Activated T-helper 2 cell treated with anti-CD3 and anti-CD28 coated beads, Interferon-gamma antibody, Interleukin-2, Interleukin-4, amounts not matched to agents 10 μg/mL and 5 μg/mL and 100 μg/mL, durations not matched to agents 14 hours and 24 hours and 36 hours (primary cell): ENCODE measurements around the gene BIRC2. TPM values are rescaled to one million over a fixed set of nuclear protein-coding genes. Genes with fewer than 3 reads are reported as not detected.

Source experiments
- DNase-seq: peaks from one replicate; pipeline ENCODE4 v3.0.0; 2021; ENCODE audit warnings: low spot score
- H3K27ac Mint-ChIP-seq: one replicate; pipeline ENCODE4 v1.8.0; 2021; ENCODE audit warnings: mixed read lengths
- H3K27me3 Mint-ChIP-seq: one replicate; pipeline ENCODE4 v1.8.0; 2021; ENCODE audit warnings: low read depth, mixed read lengths
- H3K36me3 Mint-ChIP-seq: one replicate; pipeline ENCODE4 v1.8.0; 2021; ENCODE audit warnings: low read depth, mixed read lengths
- H3K4me1 Mint-ChIP-seq: one replicate; pipeline ENCODE4 v1.8.0; 2021; ENCODE audit warnings: low read depth, mixed read lengths
- H3K4me3 Mint-ChIP-seq: one replicate; pipeline ENCODE4 v1.8.0; 2021; ENCODE audit warnings: low read depth, mild to moderate bottlenecking, moderate library complexity, mixed read lengths
- H3K9me3 Mint-ChIP-seq: one replicate; pipeline ENCODE4 v1.8.0; 2021; ENCODE audit warnings: mixed read lengths
- intact Hi-C: fragments of 100-400 bp; cut with micrococcal nuclease; formaldehyde crosslinking; loops from one replicate; pipeline ENCODE4 v1.15.1; 2023
- total RNA-seq: library from RNA; stranded (reverse); gene quantifications from 2 replicates; pipeline ENCODE4 v1.2.3, GENCODE V29; 2022

Gene BIRC2
- total RNA-seq, 1 donor from 2014 or later, result 30.4 TPM

GRCh38 chr11:102385085-102386007 is 38.3 kb downstream of the BIRC2 start:
- no peak overlapping the region for H3K27ac Mint-ChIP-seq
- no peaks in the 10 kb centered on the region for H3K27me3 Mint-ChIP-seq
- peaks cover 55% of the 10 kb centered on the region for H3K36me3 Mint-ChIP-seq
- no peak for DNase-seq
- intact Hi-C loops, result no loop called here
- H3K9me3 Mint-ChIP-seq, result no peaks in the 10 kb centered on the region
- H3K4me1 Mint-ChIP-seq, result peaks cover 7% of the 10 kb centered on the region
- no peak overlapping the region for H3K4me3 Mint-ChIP-seq

- no peak overlapping the region for H3K4me3 Mint-ChIP-seq
- H3K27me3 Mint-ChIP-seq, result no peaks in the 10 kb centered on the region
- H3K4me1 Mint-ChIP-seq, result peaks cover 8% of the 10 kb centered on the region
- intact Hi-C loops, result no loop called here
- peaks cover 51% of the 10 kb centered on the region for H3K36me3 Mint-ChIP-seq
- H3K9me3 Mint-ChIP-seq, result no peaks in the 10 kb centered on the region
- DNase-seq, result no peak
- H3K27ac Mint-ChIP-seq, result no peak overlapping the region
Measured at GRCh38 chr11:102386136-102386734, 39.2 kb downstream of the BIRC2 start.

- Mint-ChIP-seq H3K36me3 (peaks cover 44% of the 10 kb centered on the region), H3K4me1 (peaks cover 8% of the 10 kb centered on the region), H3K27me3 (no peaks in the 10 kb centered on the region), H3K4me3 (no peak overlapping the region), H3K27ac (no peak overlapping the region), H3K9me3 (no peaks in the 10 kb centered on the region)
- no peak for DNase-seq
- intact Hi-C loops, result no loop called here
Measured at GRCh38 chr11:102387043-102387781, 40.2 kb downstream of the BIRC2 start.

GRCh38 chr11:102389253-102389652 is 42.2 kb downstream of the BIRC2 start:
- intact Hi-C loops, result no loop called here
- Mint-ChIP-seq H3K27ac (no peak overlapping the region), H3K4me1 (peaks cover 7% of the 10 kb centered on the region), H3K4me3 (no peak overlapping the region), H3K36me3 (peaks cover 53% of the 10 kb centered on the region), H3K9me3 (no peaks in the 10 kb centered on the region), H3K27me3 (no peaks in the 10 kb centered on the region)
- DNase-seq, result no peak

GRCh38 chr11:102390667-102391465 is 43.9 kb downstream of the BIRC2 start:
- peaks cover 49% of the 10 kb centered on the region for H3K36me3 Mint-ChIP-seq
- no peak overlapping the region for H3K27ac Mint-ChIP-seq

GRCh38 chr11:102391549-102392237 is 44.7 kb downstream of the BIRC2 start:
- no peak for DNase-seq
- no peak overlapping the region for H3K4me3 Mint-ChIP-seq
- H3K36me3 Mint-ChIP-seq, result peaks cover 56% of the 10 kb centered on the region
- H3K27ac Mint-ChIP-seq, result no peak overlapping the region
- no peaks in the 10 kb centered on the region for H3K9me3 Mint-ChIP-seq
- peaks cover 7% of the 10 kb centered on the region for H3K4me1 Mint-ChIP-seq
- H3K27me3 Mint-ChIP-seq, result no peaks in the 10 kb centered on the region
- intact Hi-C loops, result loop anchor here (5.0 kb wide), 1 partner anchor 221 kb away; no protein-coding TSS in a partner anchor

More at GRCh38 chr11:102390667-102391465, 43.9 kb downstream of the BIRC2 start:
- peak; percentile 46 for DNase-seq
- Mint-ChIP-seq H3K4me1 (peaks cover 7% of the 10 kb centered on the region), H3K4me3 (no peak overlapping the region), H3K9me3 (no peaks in the 10 kb centered on the region), H3K27me3 (no peaks in the 10 kb centered on the region)
- intact Hi-C loops, result loop anchor here (1.0 to 5.0 kb wide), 2 partner anchors 104 to 221 kb away; no protein-coding TSS in a partner anchor

GRCh38 chr11:102393272-102393730 is 46.3 kb downstream of the BIRC2 start:
- Mint-ChIP-seq H3K36me3 (peaks cover 56% of the 10 kb centered on the region), H3K4me3 (no peak overlapping the region), H3K9me3 (no peaks in the 10 kb centered on the region), H3K27me3 (no peaks in the 10 kb centered on the region), H3K4me1 (peaks cover 13% of the 10 kb centered on the region), H3K27ac (no peak overlapping the region)
- intact Hi-C loops, result loop anchor here (5.0 kb wide), 1 partner anchor 219 kb away; no protein-coding TSS in a partner anchor
- DNase-seq, result no peak

GRCh38 chr11:102395720-102396393 is 48.8 kb downstream of the BIRC2 start:
- no peak overlapping the region for H3K4me3 Mint-ChIP-seq

GRCh38 chr11:102396708-102397563 is 49.9 kb downstream of the BIRC2 start:
- Mint-ChIP-seq H3K36me3 (peaks cover 65% of the 10 kb centered on the region), H3K4me3 (no peak overlapping the region), H3K4me1 (peaks cover 19% of the 10 kb centered on the region), H3K27ac (peak overlapping the region; percentile 53), H3K27me3 (no peaks in the 10 kb centered on the region), H3K9me3 (no peaks in the 10 kb centered on the region)
- intact Hi-C loops, result loop anchor here (1.0 to 2.0 kb wide), 2 partner anchors 20 to 60 kb away; no protein-coding TSS in a partner anchor
- no peak for DNase-seq

More at GRCh38 chr11:102395720-102396393, 48.8 kb downstream of the BIRC2 start:
- intact Hi-C loops, result loop anchor here (1.0 to 2.0 kb wide), 2 partner anchors 21 to 61 kb away; no protein-coding TSS in a partner anchor
- Mint-ChIP-seq H3K9me3 (no peaks in the 10 kb centered on the region), H3K4me1 (peaks cover 14% of the 10 kb centered on the region), H3K27ac (no peak overlapping the region), H3K27me3 (no peaks in the 10 kb centered on the region), H3K36me3 (peaks cover 54% of the 10 kb centered on the region)
- no peak for DNase-seq

GRCh38 chr11:102398297-102398696 is 51.3 kb downstream of the BIRC2 start:
- H3K9me3 Mint-ChIP-seq, result no peaks in the 10 kb centered on the region
- H3K4me1 Mint-ChIP-seq, result peaks cover 30% of the 10 kb centered on the region

More at GRCh38 chr11:102398297-102398696, 51.3 kb downstream of the BIRC2 start:
- no peak overlapping the region for H3K27ac Mint-ChIP-seq
- H3K36me3 Mint-ChIP-seq, result peaks cover 70% of the 10 kb centered on the region
- H3K4me3 Mint-ChIP-seq, result no peak overlapping the region
- DNase-seq, result no peak
- intact Hi-C loops, result no loop called here
- no peaks in the 10 kb centered on the region for H3K27me3 Mint-ChIP-seq
